Body of pancreas (tissue), 4 donors: ENCODE measurements around the gene MAJIN. TPM values are rescaled to one million over a fixed set of nuclear protein-coding genes. Genes with fewer than 3 reads are reported as not detected.

Experiments used
- ATAC-seq: fragments of 150-250 bp; one replicate; pipeline ENCODE4 v1.9.1; 2016
- DNase-seq, 4 donors: peaks; one replicate each; pipeline ENCODE4 v3.0.0-alpha.2; 2019
- H3K27ac ChIP-seq, 4 donors: fragments of 200-600 bp; sonication (generic); 1 replicate in 3 of 4; 2 replicates in 1 of 4; pipeline versions ENCODE4 v1.5.1 to v1.6.1; 2016 to 2019; ENCODE audit warnings: mild to moderate bottlenecking in 1 of 4, mixed read lengths in 1 of 4, moderate library complexity in 1 of 4
- H3K27me3 ChIP-seq, 2 donors: fragments of 200-600 bp; sonication (generic); one replicate each; pipeline ENCODE4 v1.6.0; 2016; ENCODE audit warnings: mild to moderate bottlenecking in 1 of 2
- H3K36me3 ChIP-seq, 2 donors: fragments of 200-600 bp; sonication (generic); replicated peaks in 1 of 2; 2 replicates each; pipeline ENCODE4 v1.5.1; 2016; ENCODE audit warnings: low read depth in 2 of 2; ENCODE audit not compliant: insufficient read depth in 1 of 2
- H3K4me1 ChIP-seq: fragments of 200-600 bp; sonication (generic); one replicate; pipeline ENCODE4 v1.6.0; 2016
- H3K4me3 ChIP-seq, 2 donors: fragments of 200-600 bp; sonication (generic); 1 replicate in 1 of 2; 2 replicates in 1 of 2; pipeline ENCODE4 v1.5.1; 2016 to 2019
- H3K9me3 ChIP-seq, 3 donors: fragments of 200-600 bp; sonication (generic); 1 replicate in 2 of 3; 2 replicates in 1 of 3; pipeline ENCODE4 v1.5.1; 2016
- CTCF ChIP-seq, 7 experiments: fragments of 450-650 bp in 4 of 7; fragments of 200-600 bp in 3 of 7; sonication (generic) in 3 of 7; IDR thresholded peaks; one replicate each; pipeline ENCODE4 v1.5.1; 2016 to 2019; ENCODE audit warnings: antibody characterized with exemption in 7 of 7
- POLR2A ChIP-seq, 3 donors: fragments of 450-650 bp; IDR thresholded peaks; one replicate each; pipeline ENCODE4 v1.6.1; 2016; ENCODE audit warnings: antibody characterized with exemption in 3 of 3, mild to moderate bottlenecking in 2 of 3
- WGBS, 2 donors: methylation state at CpG; one replicate each; pipeline ENCODE4 v1.1.5; 2017; 5-methylcytosine and 5-hydroxymethylcytosine counted together
- intact Hi-C: fragments of 100-400 bp; cut with DNase I; formaldehyde crosslinking; loops from one replicate; pipeline ENCODE4 v1.15.1; 2023
- total RNA-seq, 2 donors: library from RNA; depleted of rRNA; stranded (reverse); fragments of >200 nt; gene quantifications; one replicate each; pipeline ENCODE4 v1.1.0, GENCODE V29; 2016

MAJIN gene
- total RNA-seq, 2 donors from 2014 or later, result 0.78 TPM; not detected in 1

DNA sequence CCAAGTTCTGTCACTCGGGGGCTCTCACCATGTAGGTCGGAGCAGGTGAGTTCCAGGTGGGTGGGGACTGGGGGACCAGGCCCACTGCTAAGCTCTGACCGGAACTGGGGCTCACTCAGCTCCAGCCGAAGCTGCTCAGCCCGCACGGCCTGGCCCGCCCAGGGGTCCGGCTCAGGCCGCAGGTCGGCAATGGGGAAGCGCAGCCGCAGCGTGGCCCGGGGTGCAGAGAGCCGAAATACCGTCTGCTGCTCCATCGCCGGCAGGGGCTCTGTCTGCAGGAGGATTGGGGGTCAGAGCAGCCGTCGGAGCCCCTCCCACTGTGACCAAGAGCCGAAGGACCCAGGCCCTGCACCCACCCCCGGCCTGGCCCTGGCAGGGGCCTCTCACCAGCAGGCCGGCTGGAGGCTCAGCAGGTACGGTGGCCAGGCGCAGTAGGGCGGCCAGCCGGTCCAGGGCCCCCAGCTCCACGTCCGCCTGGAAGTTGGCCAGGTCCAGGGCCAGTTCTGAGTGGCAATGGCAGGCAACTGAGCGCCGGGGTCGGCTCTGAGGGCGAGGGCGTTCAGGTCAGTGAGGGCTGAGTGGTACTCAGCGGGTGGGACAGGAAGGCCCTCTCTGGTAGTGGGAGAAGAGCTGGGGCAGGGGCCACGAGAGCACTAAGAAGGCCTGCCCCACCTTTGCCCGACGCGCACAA is 62.1 kb downstream of the MAJIN start:
- intact Hi-C loops, result loop anchor here (10.0 kb wide), 1 partner anchor 95 kb away; no protein-coding TSS in a partner anchor
- 91 to 96% methylated on average over 12 to 29 of the region's 39 CpGs for WGBS, 2 donors
- TF ChIP-seq CTCF (IDR thresholded peaks at IDR 0.05) (no peak), POLR2A (IDR thresholded peaks at IDR 0.05) (no peak)
- Histone ChIP-seq H3K4me3 (no peak overlapping the region), H3K27ac (no peak overlapping the region), H3K27me3 (no peaks in the 10 kb centered on the region), H3K9me3 (no peaks in the 10 kb centered on the region), H3K36me3 (peaks cover 0 to 43% of the 10 kb centered on the region in 2 donors), H3K4me1 (no peaks in the 10 kb centered on the region)
- DNase-seq (no peak), ATAC-seq (no peak)

DNA sequence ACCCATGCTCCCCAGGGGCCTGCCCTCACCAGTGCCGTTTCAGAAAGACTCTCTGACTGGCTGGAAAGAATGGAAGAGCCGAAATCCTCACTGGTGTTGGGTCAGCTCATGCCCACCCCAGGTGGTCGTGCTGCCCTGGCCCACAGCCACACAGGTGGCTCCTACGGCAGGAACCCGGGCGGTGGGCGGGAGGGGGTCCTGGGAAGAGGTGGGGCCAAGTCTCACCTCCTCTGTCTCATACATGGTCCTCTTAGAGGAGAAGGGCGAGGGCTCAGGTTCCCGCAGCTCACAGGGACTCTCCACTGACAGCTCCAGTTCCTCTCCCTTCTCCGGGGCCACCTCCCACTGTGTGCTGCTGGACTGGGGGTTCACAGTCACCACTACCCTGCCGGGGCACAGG is 63.1 kb downstream of the MAJIN start:
- Histone ChIP-seq H3K27ac (no peak overlapping the region), H3K27me3 (no peaks in the 10 kb centered on the region), H3K4me1 (no peaks in the 10 kb centered on the region), H3K36me3 (peaks cover 0 to 43% of the 10 kb centered on the region in 2 donors), H3K9me3 (no peaks in the 10 kb centered on the region), H3K4me3 (no peak overlapping the region)
- WGBS, 2 donors, result 79 to 84% methylated on average over 7 to 9 of the region's 11 CpGs
- ATAC-seq (no peak), DNase-seq (no peak)
- intact Hi-C loops, result loop anchor here (10.0 kb wide), 1 partner anchor 96 kb away; no protein-coding TSS in a partner anchor
- no peak for TF ChIP-seq POLR2A (IDR thresholded peaks at IDR 0.05)
- TF ChIP-seq CTCF (IDR thresholded peaks at IDR 0.05), result no peak

GRCh38 chr11:64906314-64906635 is 65.6 kb downstream of the MAJIN start:
- no peak overlapping the region for H3K4me3 ChIP-seq
- ATAC-seq, result no peak
- H3K4me1 ChIP-seq, result no peaks in the 10 kb centered on the region
- DNase-seq, result no peak
- TF ChIP-seq CTCF (IDR thresholded peaks at IDR 0.05), result no peak
- no peaks in the 10 kb centered on the region for H3K27me3 ChIP-seq
- 98 to 100% methylated on average over 2 to 13 of the region's 13 CpGs for WGBS, 2 donors
- intact Hi-C loops, result loop anchor here (10.0 kb wide), 1 partner anchor 99 kb away; no protein-coding TSS in a partner anchor
- no peak overlapping the region for H3K27ac ChIP-seq
- no peaks in the 10 kb centered on the region for H3K9me3 ChIP-seq
- H3K36me3 ChIP-seq, result peaks cover 3 to 51% of the 10 kb centered on the region in 2 donors

- DNase-seq, result no peak
- Histone ChIP-seq H3K4me3 (no peak overlapping the region), H3K9me3 (no peaks in the 10 kb centered on the region), H3K4me1 (no peaks in the 10 kb centered on the region), H3K36me3 (peaks cover 3 to 47% of the 10 kb centered on the region in 2 donors), H3K27me3 (no peaks in the 10 kb centered on the region), H3K27ac (no peak overlapping the region)
- WGBS, 2 donors, result 90 to 94% methylated on average over 6 to 25 of the region's 25 CpGs
- no peak for TF ChIP-seq POLR2A (IDR thresholded peaks at IDR 0.05)
- intact Hi-C loops, result loop anchor here (10.0 kb wide), 1 partner anchor 99 kb away; no protein-coding TSS in a partner anchor
- ATAC-seq, result no peak
Observed at GRCh38 chr11:64905516-64906313, 66.2 kb downstream of the MAJIN start.

GRCh38 chr11:64903291-64903833 is 68.5 kb downstream of the MAJIN start:
- Histone ChIP-seq H3K36me3 (peaks cover 3 to 40% of the 10 kb centered on the region in 2 donors), H3K4me1 (no peaks in the 10 kb centered on the region), H3K27ac (no peak overlapping the region), H3K27me3 (no peaks in the 10 kb centered on the region), H3K9me3 (no peaks in the 10 kb centered on the region), H3K4me3 (no peak overlapping the region)
- WGBS, 2 donors, result 89 to 95% methylated on average over 14 to 18 of the region's 23 CpGs
- no peak for TF ChIP-seq POLR2A (IDR thresholded peaks at IDR 0.05)
- TF ChIP-seq CTCF (IDR thresholded peaks at IDR 0.05), result no peak
- DNase-seq (no peak), ATAC-seq (no peak)
- intact Hi-C loops, result loop anchor here (10.0 kb wide), 1 partner anchor 101 kb away; no protein-coding TSS in a partner anchor
